Keratinocyte (primary cell): Measurements from ENCODE around the gene PHACTR1. TPM values are rescaled to one million over a fixed set of nuclear protein-coding genes. Genes with fewer than 3 reads are reported as not detected.

Source experiments
- DNase-seq: peaks from one replicate; pipeline ENCODE4 v3.0.0-alpha.2; 2011; ENCODE audit warnings: low read depth, missing footprints, low spot score
- FAIRE-seq: peaks from 2 replicates; lab custom pipeline; 2011; peaks lifted over from hg19 to GRCh38; lab: Jason Lieb, UNC
- H2AFZ ChIP-seq: 2 replicates; pipeline ENCODE4 v1.6.0; 2012; ENCODE audit warnings: low read length, control low read depth, inconsistent platforms; ENCODE audit not compliant: control insufficient read depth
- H3K27ac ChIP-seq: 2 replicates; pipeline ENCODE4 v1.5.1; 2011; ENCODE audit warnings: low read length; ENCODE audit not compliant: control insufficient read depth, insufficient read depth
- H3K27me3 ChIP-seq: 3 replicates; pipeline ENCODE4 v1.6.0; 2011; ENCODE audit warnings: low read length; ENCODE audit not compliant: control insufficient read depth, insufficient read depth; ENCODE audit errors: extremely low read depth
- H3K36me3 ChIP-seq, 2 experiments: 2 replicates in 1 of 2; 3 replicates in 1 of 2; pipeline ENCODE4 v1.5.1; 2011; ENCODE audit warnings: low read length in 2 of 2, mild to moderate bottlenecking in 1 of 2; ENCODE audit not compliant: control insufficient read depth in 2 of 2, insufficient read depth in 2 of 2; ENCODE audit errors: extremely low read depth in 1 of 2
- H3K4me1 ChIP-seq: 3 replicates; pipeline ENCODE4 v1.5.1; 2011; ENCODE audit warnings: low read length; ENCODE audit not compliant: control insufficient read depth, insufficient read depth; ENCODE audit errors: extremely low read depth
- H3K4me2 ChIP-seq: 3 replicates; pipeline ENCODE4 v1.6.0; 2011; ENCODE audit warnings: low read depth, low read length; ENCODE audit not compliant: control insufficient read depth, insufficient read depth; ENCODE audit errors: extremely low read depth
- H3K4me3 ChIP-seq, 3 experiments: fragments of 200-600 bp in 1 of 3; sonication (generic) in 1 of 3; 2 replicates in 2 of 3; 3 replicates in 1 of 3; pipeline ENCODE4 v1.5.1; 2011 to 2016; ENCODE audit warnings: low read length in 3 of 3, mild to moderate bottlenecking in 3 of 3, control low read depth in 2 of 3, inconsistent platforms in 1 of 3, low read depth in 1 of 3, mixed read lengths in 1 of 3, mixed run types in 1 of 3, moderate library complexity in 1 of 3; ENCODE audit not compliant: control insufficient read depth in 2 of 3, insufficient read depth in 2 of 3; ENCODE audit errors: extremely low read depth in 1 of 3
- H3K79me2 ChIP-seq: 2 replicates; pipeline ENCODE4 v1.6.0; 2012; ENCODE audit warnings: low read length; ENCODE audit not compliant: control insufficient read depth, insufficient read depth
- H3K9ac ChIP-seq: 3 replicates; pipeline ENCODE4 v1.6.0; 2011; ENCODE audit warnings: low read length; ENCODE audit not compliant: control insufficient read depth, insufficient read depth; ENCODE audit errors: extremely low read depth
- H3K9me1 ChIP-seq: 3 replicates; pipeline ENCODE4 v1.6.0; 2011; ENCODE audit warnings: low read length; ENCODE audit not compliant: control insufficient read depth, insufficient read depth; ENCODE audit errors: extremely low read depth
- H3K9me3 ChIP-seq: 2 replicates; pipeline ENCODE4 v1.5.1; 2012; ENCODE audit warnings: low read depth, low read length; ENCODE audit not compliant: control insufficient read depth
- H4K20me1 ChIP-seq: 3 replicates; pipeline ENCODE4 v1.6.0; 2011; ENCODE audit warnings: low read length; ENCODE audit not compliant: control insufficient read depth, insufficient read depth; ENCODE audit errors: extremely low read depth
- EZH2 ChIP-seq: IDR thresholded peaks from one replicate; pipeline ENCODE4 v1.6.1; 2012; ENCODE audit warnings: inconsistent platforms, mild to moderate bottlenecking, low read length, moderate library complexity
- dilution Hi-C: fragments of 300-500 bp; cut with MboI; formaldehyde crosslinking; loops from one replicate; pipeline ENCODE4 v1.7.0; 2020; ENCODE audit warnings: low sequenced_read_pairs; ENCODE audit not compliant: extremely low pct_ligation_motif_present
- polyA plus RNA-seq, 5 experiments: library from polyadenylated mRNA; depleted of rRNA in 3 of 5; stranded (reverse) in 3 of 5; stranded (forward) in 1 of 5; unstranded in 1 of 5; fragments of >200 nt; gene quantifications; 1 replicate in 1 of 5; 2 replicates in 3 of 5; 3 replicates in 1 of 5; pipeline versions ENCODE4 v1.2.1 to v1.2.3, GENCODE V29; 2011 to 2012; ENCODE audit warnings: missing spikeins in 2 of 5, low read depth in 1 of 5, low replicate concordance in 1 of 5
- TF ChIP-seq, protein P1 (sequence below), 3 experiments: IDR thresholded peaks in 1 of 3; conservative IDR thresholded peaks in 1 of 3; optimal IDR thresholded peaks in 1 of 3; 2 replicates in 2 of 3; 3 replicates in 1 of 3; pipeline versions ENCODE3 to v1.5.1; 2011; ENCODE audit warnings: low read length in 3 of 3, mild to moderate bottlenecking in 3 of 3, moderate library complexity in 2 of 3, control low read depth in 1 of 3, inconsistent platforms in 1 of 3; ENCODE audit not compliant: insufficient read depth in 2 of 3; ENCODE audit errors: extremely low read depth in 1 of 3

The PHACTR1 gene
- polyA plus RNA-seq, 1 donor (not counting 4 experiments of a cell fraction or from before 2014, with no cell fraction given) = 0.22 TPM

DNA sequence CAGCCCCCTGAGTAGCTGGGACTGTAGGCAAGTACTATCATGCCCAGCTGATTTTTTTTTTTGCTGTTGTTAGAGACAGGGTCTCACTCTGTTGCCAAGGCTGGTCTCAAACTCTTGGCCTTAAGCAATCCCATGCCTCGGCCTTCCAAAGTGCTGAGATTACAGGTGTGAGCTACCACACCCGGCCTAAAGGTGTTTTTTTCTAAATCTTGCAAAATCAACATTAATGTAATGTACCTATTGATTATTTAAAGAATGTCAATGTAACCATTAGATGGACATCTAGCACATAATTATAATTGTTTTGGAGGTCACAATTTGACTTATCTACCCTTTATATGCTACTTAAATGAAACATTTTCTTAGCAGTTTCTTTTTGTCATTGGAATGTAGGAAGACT, 126.1 kb downstream of the PHACTR1 start:
- H3K27ac ChIP-seq = no peak overlapping the region
- no peak overlapping the region for H2AFZ ChIP-seq
- no peaks in the 10 kb centered on the region for H3K79me2 ChIP-seq
- H3K9ac ChIP-seq = no peak overlapping the region
- no peaks in the 10 kb centered on the region for H3K36me3 ChIP-seq
- no peak for TF ChIP-seq EZH2
- TF ChIP-seq, protein P1, sequence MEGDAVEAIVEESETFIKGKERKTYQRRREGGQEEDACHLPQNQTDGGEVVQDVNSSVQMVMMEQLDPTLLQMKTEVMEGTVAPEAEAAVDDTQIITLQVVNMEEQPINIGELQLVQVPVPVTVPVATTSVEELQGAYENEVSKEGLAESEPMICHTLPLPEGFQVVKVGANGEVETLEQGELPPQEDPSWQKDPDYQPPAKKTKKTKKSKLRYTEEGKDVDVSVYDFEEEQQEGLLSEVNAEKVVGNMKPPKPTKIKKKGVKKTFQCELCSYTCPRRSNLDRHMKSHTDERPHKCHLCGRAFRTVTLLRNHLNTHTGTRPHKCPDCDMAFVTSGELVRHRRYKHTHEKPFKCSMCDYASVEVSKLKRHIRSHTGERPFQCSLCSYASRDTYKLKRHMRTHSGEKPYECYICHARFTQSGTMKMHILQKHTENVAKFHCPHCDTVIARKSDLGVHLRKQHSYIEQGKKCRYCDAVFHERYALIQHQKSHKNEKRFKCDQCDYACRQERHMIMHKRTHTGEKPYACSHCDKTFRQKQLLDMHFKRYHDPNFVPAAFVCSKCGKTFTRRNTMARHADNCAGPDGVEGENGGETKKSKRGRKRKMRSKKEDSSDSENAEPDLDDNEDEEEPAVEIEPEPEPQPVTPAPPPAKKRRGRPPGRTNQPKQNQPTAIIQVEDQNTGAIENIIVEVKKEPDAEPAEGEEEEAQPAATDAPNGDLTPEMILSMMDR (optimal IDR thresholded peaks at IDR 0.05 in 1 of 3, IDR thresholded peaks at IDR 0.05 in 1 of 3, conservative IDR thresholded peaks at IDR 0.05 in 1 of 3; ENCODE audit: extremely low read depth in 1 of 3, insufficient read depth in 2 of 3, low read length in 3 of 3) = no peak
- no peaks in the 10 kb centered on the region for H3K4me1 ChIP-seq
- no peaks in the 10 kb centered on the region for H3K9me1 ChIP-seq
- no peak for DNase-seq
- dilution Hi-C loops = no loop called here
- H4K20me1 ChIP-seq = no peaks in the 10 kb centered on the region
- no peak overlapping the region for H3K4me2 ChIP-seq
- no peak for FAIRE-seq
- H3K4me3 ChIP-seq = no peak overlapping the region
- H3K9me3 ChIP-seq = peaks cover 3% of the 10 kb centered on the region
- H3K27me3 ChIP-seq = no peaks in the 10 kb centered on the region

DNA sequence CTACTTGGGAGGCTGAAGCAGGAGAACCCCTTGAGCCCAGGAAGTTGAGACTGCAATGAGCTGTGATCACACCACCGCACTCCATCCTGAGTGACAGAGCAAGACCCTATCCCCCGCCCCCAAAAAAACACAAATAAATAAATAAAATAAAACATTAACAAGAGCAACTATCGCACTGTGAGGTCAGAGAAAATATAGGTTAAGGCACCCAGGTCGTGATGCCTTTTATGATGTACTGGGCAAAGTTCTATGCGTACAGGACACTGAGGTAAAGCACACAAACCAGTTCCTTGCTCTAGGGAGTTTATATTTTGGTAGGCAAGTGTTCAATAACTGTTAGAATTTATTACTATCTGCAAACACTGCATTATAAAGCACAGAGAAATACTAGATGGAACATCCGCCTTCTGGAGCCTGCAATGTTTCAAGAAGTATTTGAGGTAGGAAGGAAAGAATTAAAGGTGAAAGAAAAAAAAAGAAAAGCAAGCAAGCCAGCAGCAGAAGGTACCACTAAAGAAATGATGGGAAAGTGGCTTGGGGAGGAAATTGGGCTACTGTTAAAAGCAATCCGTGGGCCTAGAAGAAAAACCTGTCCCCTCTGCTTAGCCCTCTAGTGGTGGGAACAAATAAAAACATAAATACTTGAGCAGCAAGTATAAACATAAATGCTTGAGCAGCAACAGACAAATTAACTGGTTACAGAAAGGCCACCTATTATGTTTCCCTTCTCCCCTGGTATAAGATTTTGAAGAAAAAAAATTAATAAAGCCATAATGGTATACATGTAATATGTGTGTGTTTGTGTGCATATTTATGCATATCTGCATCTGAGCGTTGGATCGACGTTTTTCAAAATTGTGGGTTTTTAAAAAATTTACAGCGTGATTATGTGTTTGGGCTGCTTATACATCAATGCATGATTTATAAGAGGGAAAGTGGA, 128.0 kb downstream of the PHACTR1 start:
- Histone ChIP-seq H3K4me1 (no peaks in the 10 kb centered on the region), H3K9ac (no peak overlapping the region), H2AFZ (no peak overlapping the region), H3K4me3 (no peak overlapping the region), H4K20me1 (no peaks in the 10 kb centered on the region), H3K9me3 (no peaks in the 10 kb centered on the region), H3K27ac (no peak overlapping the region), H3K27me3 (no peaks in the 10 kb centered on the region), H3K36me3 (no peaks in the 10 kb centered on the region), H3K4me2 (no peak overlapping the region), H3K9me1 (no peaks in the 10 kb centered on the region), H3K79me2 (no peaks in the 10 kb centered on the region)
- DNase-seq (no peak), FAIRE-seq (no peak)
- dilution Hi-C loops = no loop called here
- TF ChIP-seq EZH2 = no peak
- TF ChIP-seq, protein P1 (optimal IDR thresholded peaks at IDR 0.05 in 1 of 3, IDR thresholded peaks at IDR 0.05 in 1 of 3, conservative IDR thresholded peaks at IDR 0.05 in 1 of 3; ENCODE audit: extremely low read depth in 1 of 3, insufficient read depth in 2 of 3, low read length in 3 of 3) = peak; percentile 29 to 58 (median 54)
